Measurements from ENCODE around the gene UCMA.
A peak's percentile ranks its signal among the peaks of the same experiment; 100 is the strongest.
"Not testable (repeated sequence)": the region's sequence is repeated elsewhere in the genome, so short reads cannot be mapped to it uniquely, and the experiment has no call there.

The UCMA gene

GRCh38 chr10:13234172-13234571, at the start of gene UCMA:
TSS of gene UCMA (minus strand) at chr10:13234374. CDS start at chr10:13234258, 116 bp downstream.
- DNase-seq (ENCODE audit: low read depth in 3 of 3, low spot score in 1 of 3), result no peak

- DNase-seq (ENCODE audit: low read depth in 3 of 3, low spot score in 1 of 3), result not testable (repeated sequence)
Observed at GRCh38 chr10:13282348-13282747, 48.2 kb upstream of the UCMA start.

GRCh38 chr10:13276749-13277365, 42.7 kb upstream of the UCMA start:
- no peak for DNase-seq (ENCODE audit: low read depth in 3 of 3, low spot score in 1 of 3)

- not testable (repeated sequence) for DNase-seq (ENCODE audit: low read depth in 3 of 3, low spot score in 1 of 3)
Observed at GRCh38 chr10:13276146-13276545, 42.0 kb upstream of the UCMA start.

GRCh38 chr10:13272164-13272571, 38.0 kb upstream of the UCMA start:
- DNase-seq (ENCODE audit: low read depth in 3 of 3, low spot score in 1 of 3), result no peak

- DNase-seq (ENCODE audit: low read depth in 3 of 3, low spot score in 1 of 3), result peak in 2 of 3 donors; percentile 11 to 22
Observed at GRCh38 chr10:13271552-13272163, 37.5 kb upstream of the UCMA start.

- DNase-seq (ENCODE audit: low read depth in 3 of 3, low spot score in 1 of 3), result no peak
Observed at GRCh38 chr10:13270877-13271551, 36.8 kb upstream of the UCMA start.

- no peak for DNase-seq (ENCODE audit: low read depth in 3 of 3, low spot score in 1 of 3)
Observed at GRCh38 chr10:13268841-13269240, 34.7 kb upstream of the UCMA start.

- no peak for DNase-seq (ENCODE audit: low read depth in 3 of 3, low spot score in 1 of 3)
Observed at GRCh38 chr10:13268310-13268709, 34.1 kb upstream of the UCMA start.

- no peak for DNase-seq (ENCODE audit: low read depth in 3 of 3, low spot score in 1 of 3)
Observed at GRCh38 chr10:13263591-13263990, 29.4 kb upstream of the UCMA start.

GRCh38 chr10:13262433-13262832, 28.3 kb upstream of the UCMA start:
- no peak for DNase-seq (ENCODE audit: low read depth in 3 of 3, low spot score in 1 of 3)

GRCh38 chr10:13257621-13258140, 23.5 kb upstream of the UCMA start:
- DNase-seq (ENCODE audit: low read depth in 3 of 3, low spot score in 1 of 3), result no peak

GRCh38 chr10:13256627-13257026, 22.5 kb upstream of the UCMA start:
- no peak for DNase-seq (ENCODE audit: low read depth in 3 of 3, low spot score in 1 of 3)

- DNase-seq (ENCODE audit: low read depth in 3 of 3, low spot score in 1 of 3), result no peak
Observed at GRCh38 chr10:13253726-13254125, 19.6 kb upstream of the UCMA start.

GRCh38 chr10:13247784-13248183, 13.6 kb upstream of the UCMA start:
- DNase-seq (ENCODE audit: low read depth in 3 of 3, low spot score in 1 of 3), result no peak

- no peak for DNase-seq (ENCODE audit: low read depth in 3 of 3, low spot score in 1 of 3)
Observed at GRCh38 chr10:13247246-13247645, 13.1 kb upstream of the UCMA start.

- DNase-seq (ENCODE audit: low read depth in 3 of 3, low spot score in 1 of 3), result not testable (repeated sequence)
Observed at GRCh38 chr10:13242260-13242659, 8.1 kb upstream of the UCMA start.

- no peak for DNase-seq (ENCODE audit: low read depth in 3 of 3, low spot score in 1 of 3)
Observed at GRCh38 chr10:13241613-13242012, 7.4 kb upstream of the UCMA start.

GRCh38 chr10:13239923-13240322, 5.7 kb upstream of the UCMA start:
- DNase-seq (ENCODE audit: low read depth in 3 of 3, low spot score in 1 of 3), result no peak

- DNase-seq (ENCODE audit: low read depth in 3 of 3, low spot score in 1 of 3), result no peak
Observed at GRCh38 chr10:13238271-13239077, 4.3 kb upstream of the UCMA start.

GRCh38 chr10:13236638-13237037, 2.5 kb upstream of the UCMA start:
- no peak for DNase-seq (ENCODE audit: low read depth in 3 of 3, low spot score in 1 of 3)

All from stimulated activated CD4-positive, alpha-beta T cell treated with anti-CD3 and anti-CD28 coated beads, TNF-alpha, amount 100 ng/mL, for 1 hour (primary cell).